Muscle of back (tissue), 11 donors: ENCODE data around the gene GPR18. TPM values are rescaled to one million over a fixed set of nuclear protein-coding genes. Genes with fewer than 3 reads are reported as not detected.
A peak's percentile ranks its signal among the peaks of the same experiment; 100 is the strongest.
"Not testable (repeated sequence)": the region's sequence is repeated elsewhere in the genome, so short reads cannot be mapped to it uniquely, and the experiment has no call there.

Experiments used
- DNase-seq, 3 donors: peaks; one replicate each; pipeline versions ENCODE4 v3.0.0 to v3.0.0-alpha.2; 2013
- polyA plus RNA-seq, 10 donors: library from polyadenylated mRNA; unstranded; fragments of 120-200 nt; gene quantifications; one replicate each; pipeline ENCODE4 v1.2.1, GENCODE V29; 2013; ENCODE audit not compliant: insufficient read length in 10 of 10

The GPR18 gene
- polyA plus RNA-seq, 10 donors: 0.08 to 0.79 (median 0.14) TPM; not detected in 3

GRCh38 chr13:99267927-99268326 lies 9.7 kb upstream of the GPR18 start:
- DNase-seq: no peak

DNA sequence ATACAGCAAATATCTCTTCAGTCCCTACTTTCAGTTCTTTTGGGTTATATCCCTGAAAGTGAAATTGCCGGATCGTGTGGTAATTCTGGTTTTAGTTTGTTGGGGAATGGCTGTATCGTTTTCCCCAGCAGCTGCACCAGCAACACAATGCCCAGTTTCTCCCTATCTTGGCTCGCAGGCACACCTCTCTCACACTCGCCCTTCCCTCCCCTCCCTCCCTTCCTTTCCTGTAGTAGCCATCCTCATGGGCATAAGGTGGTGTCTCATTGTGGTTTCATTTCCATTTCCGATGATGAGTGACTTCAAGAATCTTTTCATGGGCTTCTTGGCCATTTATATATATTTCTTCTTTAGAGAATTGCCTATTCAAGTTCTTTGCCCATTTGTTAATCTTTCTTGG lies 8.6 kb upstream of the GPR18 start:
- DNase-seq: no peak

DNA sequence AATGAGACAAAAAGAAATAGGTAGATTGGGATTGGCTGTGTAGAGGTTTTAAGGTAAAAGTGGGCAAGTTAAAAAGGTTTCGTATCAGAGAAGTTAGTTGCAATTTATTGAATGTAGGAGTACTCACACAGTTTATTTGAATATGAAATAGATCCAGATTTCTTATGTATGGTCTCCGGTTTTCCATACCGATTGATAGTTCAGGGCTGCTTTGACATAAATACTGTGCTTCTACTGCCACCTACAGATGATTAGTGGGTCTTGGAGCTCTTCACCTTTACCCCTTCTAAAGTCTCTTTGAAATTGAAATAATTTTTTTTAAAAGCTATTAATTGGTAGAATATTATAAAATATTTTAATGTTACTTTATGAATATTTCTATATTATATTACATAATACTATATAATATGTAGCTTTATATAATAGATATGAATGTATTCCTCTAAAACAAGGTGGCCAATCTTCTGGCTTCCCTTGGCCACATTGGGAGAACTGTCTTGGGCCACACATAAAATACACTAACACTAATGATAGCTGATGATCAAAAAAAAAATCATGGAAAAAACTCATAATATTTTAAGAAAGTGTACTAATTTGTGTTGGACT lies 7.7 kb upstream of the GPR18 start:
- DNase-seq: peak in 1 of 3 donors; percentile 61

- no peak for DNase-seq
Measured at GRCh38 chr13:99265162-99265800, 7.1 kb upstream of the GPR18 start.

DNA sequence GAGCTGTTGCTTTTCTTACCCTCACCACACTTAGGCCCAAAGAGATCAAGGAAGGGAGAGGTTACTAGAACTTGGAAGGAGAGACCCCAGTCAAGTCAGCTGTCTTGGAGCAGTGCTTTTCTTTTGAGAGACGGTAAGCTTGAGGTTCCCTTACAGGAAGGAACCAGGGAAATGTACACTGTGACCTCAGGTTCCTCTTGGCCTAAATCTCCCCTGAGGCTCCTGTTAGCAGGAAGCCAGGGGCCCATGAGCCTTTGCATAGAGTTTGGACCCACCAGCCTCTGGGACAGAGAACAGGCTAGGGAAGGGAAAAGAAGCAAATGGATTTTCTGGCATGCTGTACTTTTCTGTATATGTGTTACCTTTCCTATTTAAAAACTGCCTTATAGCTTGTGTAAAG lies 5.9 kb upstream of the GPR18 start:
- DNase-seq: no peak

- no peak for DNase-seq
Measured at GRCh38 chr13:99263126-99263785, 5.1 kb upstream of the GPR18 start.

GRCh38 chr13:99261059-99261458 lies 2.9 kb upstream of the GPR18 start:
- DNase-seq: no peak

DNA sequence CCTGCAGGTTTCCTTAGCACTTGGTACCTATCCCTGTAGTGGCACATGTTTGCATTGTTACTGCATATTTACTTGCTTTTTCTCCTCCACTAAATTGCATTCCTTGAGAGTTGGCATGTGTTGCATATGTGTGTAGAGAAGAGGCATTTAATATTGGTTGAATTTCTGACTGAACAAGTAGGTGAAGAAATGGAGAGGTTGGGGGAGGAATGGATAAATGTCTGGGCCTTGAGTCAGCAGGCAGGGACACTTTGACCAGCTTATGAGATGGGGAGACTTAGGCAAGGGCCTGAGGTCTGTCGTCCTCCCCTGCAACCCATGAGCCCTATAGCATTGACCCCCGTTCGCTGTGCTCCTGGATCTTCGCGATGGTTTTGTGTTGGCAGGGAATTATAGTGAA lies 2.0 kb upstream of the GPR18 start:
- DNase-seq: no peak

- no peak for DNase-seq
Measured at GRCh38 chr13:99258946-99259345, 767 bp upstream of the GPR18 start.

DNA sequence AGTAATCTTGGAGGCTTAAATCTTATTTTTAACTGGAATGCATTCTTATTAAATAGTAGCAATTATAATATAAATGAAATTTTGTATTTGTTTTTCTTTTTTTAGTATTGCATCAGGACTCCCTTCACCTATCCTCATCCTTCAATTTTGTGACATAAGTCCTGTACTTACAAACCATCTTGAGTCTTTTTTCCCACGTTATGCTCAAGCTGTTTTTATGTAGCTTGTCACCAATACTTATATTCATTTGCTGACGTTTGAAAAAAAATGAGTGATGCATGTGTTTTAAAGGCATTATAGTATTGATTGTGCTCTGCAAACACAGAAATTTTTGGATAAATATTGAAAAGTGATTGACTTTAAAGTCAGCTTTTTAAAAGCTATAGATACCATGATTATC lies 888 bp downstream of the GPR18 start:
- no peak for DNase-seq

DNA sequence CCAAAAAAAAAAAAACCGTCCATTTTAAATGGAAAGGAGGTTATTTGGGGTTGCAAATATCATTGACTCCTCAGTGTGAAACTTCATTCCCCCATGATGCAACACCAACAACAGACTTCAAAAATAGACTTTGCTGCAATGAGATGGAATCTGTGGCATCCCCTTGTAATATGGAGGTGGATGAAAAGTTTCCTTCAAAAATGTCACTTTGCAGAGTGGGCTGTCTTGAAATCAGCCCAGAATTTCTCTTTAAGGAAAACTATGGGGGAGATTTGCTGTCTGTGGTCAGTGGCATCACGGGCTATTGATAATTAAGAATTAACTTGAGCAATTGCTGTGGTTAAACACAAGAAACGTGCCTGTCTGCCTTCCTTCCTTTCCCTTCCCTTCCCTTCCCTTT lies 1.5 kb downstream of the GPR18 start:
- DNase-seq: peak in 1 of 3 donors; percentile 26

DNA sequence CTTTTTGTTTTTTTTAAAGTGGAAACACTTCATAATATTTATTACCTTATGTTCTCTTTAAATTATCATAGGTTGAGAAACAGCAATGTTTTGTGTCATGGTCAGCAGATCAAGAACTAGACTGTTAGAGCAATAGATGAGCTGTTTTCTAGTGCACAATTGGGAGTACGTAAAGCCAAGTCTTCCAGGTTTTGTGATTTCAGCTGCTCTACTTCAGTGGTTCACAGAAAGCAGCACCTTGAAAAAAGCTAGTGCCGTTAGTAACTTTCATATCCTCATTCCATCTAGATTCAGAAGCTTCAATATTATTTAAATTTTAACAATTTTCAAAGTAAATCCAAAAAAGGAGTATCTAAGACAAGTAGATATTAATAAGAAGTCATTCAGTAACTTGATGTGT lies 1.9 kb downstream of the GPR18 start:
- DNase-seq: no peak

GRCh38 chr13:99255271-99255670 lies 2.9 kb downstream of the GPR18 start:
- DNase-seq: peak in 1 of 3 donors; percentile 35

- DNase-seq: peak in 2 of 3 donors; percentile 59 to 68
Measured at GRCh38 chr13:99254830-99255229, 3.3 kb downstream of the GPR18 start.

DNA sequence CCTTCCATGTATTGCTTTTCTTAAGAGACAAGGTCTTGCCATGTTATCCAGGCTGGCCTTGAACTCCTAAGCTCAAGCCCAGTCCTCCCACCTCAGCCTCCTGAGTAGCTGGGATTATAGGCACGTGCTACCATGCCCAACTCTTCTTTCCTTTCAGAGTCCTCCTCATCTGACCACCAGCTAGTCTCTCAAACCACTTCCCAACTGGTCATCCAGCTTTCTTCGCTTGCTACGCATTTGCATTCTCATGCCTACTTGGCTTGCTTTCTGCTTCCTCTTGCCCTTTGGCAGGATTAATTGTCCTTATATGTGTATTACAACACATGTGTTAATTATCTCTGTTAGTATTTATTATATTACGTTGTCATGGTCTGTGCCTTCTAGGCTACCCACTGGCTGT lies 6.3 kb downstream of the GPR18 start:
- DNase-seq: no peak

DNA sequence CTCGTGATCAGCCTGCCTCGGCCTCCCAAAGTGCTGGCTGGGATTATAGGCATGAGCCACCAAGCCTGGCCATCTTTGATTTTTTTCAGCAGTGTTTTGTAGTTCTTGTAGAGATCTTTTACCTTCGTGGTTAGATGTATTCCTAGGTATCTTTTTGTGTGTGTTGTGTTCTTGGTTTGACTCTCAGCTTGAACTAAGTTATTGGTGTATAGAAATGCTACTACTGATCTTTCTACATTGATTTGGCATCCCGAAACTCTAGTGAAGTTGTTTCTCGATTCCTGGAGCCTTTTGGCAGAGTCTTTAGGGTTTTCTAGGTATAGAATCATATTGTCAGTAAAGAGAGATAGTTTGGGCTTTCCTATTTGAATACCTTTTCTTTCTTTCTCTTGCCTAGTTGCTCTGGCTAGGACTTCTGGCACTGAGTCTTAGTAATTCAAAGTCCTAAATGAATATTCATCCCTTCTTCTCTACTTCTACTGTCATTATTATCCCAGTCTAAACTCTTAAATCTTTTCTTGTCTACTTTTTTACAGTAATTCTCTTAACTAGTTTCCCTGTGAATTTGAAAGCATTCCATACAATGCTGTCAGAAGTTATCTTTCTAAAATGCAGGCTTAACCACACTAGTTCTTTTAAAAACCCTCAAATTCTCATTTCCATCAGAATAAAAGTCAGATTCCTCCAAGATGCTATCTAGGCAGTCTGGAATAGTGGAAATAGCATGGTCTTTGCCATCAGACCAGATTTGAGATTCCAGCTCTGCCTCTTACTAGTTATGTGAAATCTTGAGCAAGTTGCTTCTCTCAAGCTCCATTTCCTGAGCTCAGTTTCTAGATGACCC lies 7.0 kb downstream of the GPR18 start:
- no peak for DNase-seq

DNA sequence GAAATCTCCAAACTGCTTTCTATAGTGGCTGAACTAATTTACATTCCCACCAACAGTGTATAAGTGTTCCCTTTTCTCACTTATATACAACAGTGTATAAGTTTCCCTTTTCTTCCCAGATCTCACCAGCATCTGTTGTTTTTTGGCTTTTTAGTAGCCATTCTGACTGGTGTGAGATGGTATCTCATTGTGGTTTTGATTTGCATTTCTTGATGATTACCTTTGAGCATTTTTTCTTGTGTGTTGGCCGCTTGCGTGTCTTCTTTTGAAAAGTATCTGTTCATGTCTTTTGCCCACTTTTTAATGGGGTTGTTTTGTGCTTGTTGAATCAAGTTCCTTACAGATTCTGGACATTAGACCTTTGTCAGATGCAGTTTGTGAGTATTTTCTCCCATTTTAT lies 8.6 kb downstream of the GPR18 start:
- not testable (repeated sequence) for DNase-seq

GRCh38 chr13:99249178-99249577 lies 9.0 kb downstream of the GPR18 start:
- DNase-seq: not testable (repeated sequence)

DNA sequence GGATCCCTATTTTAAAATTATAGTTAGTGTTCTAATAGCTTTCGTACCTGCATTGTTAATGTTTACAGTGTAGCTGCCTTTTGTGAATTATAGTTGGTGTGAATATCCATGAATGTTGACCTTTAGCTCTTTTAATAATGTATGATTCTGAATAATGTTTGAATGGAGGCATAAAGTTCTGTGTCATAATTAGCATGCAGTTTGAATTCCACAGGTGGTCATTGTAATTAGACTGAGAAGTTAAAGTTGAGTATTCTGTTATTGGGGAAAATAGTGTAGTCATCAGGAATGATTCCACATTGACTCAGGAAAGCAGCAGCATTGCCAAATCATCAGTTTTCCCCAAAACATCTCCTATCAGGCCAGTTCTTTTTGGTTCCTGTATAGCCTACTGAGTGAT lies 12.1 kb downstream of the GPR18 start:
- DNase-seq: no peak

DNA sequence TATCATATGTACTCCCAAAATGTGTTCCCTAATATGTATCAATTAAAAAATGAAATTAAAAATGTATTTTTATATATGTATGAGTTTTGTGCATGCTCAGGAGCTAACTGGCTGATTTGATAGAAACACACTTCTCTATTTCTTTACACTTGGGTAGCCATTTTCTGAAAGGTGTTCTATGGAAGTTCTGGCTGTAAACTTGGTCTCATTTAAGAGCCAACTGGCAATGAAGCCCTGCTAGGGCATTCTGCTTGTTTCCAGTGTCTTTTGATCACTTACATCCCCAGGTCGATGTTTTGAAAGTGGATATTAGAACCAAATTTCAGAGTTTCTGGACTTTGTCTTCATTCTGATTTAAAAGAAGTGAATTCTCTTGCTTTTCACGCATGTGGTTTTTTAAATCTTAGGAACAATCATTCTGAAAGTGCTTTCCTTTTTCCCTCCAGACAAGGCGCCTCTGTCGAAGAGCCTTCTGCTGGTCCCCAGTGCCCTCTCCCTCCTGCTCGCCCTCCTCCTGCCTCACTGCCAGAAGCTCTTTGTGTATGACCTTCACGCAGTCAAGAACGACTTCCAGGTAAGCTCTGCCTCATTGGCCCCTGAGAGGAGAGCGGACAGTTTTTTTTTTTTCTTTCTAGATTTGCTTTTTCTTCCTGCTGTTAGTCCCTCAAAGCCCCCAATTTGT lies 20.1 kb downstream of the GPR18 start:
- no peak for DNase-seq

DNA sequence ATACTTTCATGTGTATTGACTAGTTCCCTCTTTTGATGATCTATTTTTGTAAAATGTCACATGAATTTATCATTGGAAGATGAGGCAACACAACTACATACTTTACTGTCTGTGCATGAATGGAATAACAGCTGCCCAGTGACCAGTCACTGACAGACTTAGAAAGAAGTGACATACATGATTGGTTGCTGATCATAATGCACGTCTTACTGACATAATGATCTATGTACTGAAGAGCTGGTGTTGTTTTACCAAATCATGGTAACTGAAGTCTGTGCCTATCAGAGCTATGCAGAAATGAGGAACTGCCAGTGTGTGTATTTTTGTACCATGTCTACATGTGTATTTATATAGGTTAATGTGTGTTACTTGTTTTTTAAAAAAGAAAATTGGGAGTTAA lies 26.5 kb downstream of the GPR18 start:
- DNase-seq: peak in 1 of 3 donors; percentile 29

- no peak for DNase-seq
Measured at GRCh38 chr13:99230991-99231390, 27.2 kb downstream of the GPR18 start.
